ENCODE measurements around the gene NAA10. TPM values are rescaled to one million over a fixed set of nuclear protein-coding genes. Genes with fewer than 3 reads are reported as not detected.

NAA10 gene
- total RNA-seq, 6 experiments from 2014 or later: 36.1 to 56.2 (median 39.7) TPM

DNA sequence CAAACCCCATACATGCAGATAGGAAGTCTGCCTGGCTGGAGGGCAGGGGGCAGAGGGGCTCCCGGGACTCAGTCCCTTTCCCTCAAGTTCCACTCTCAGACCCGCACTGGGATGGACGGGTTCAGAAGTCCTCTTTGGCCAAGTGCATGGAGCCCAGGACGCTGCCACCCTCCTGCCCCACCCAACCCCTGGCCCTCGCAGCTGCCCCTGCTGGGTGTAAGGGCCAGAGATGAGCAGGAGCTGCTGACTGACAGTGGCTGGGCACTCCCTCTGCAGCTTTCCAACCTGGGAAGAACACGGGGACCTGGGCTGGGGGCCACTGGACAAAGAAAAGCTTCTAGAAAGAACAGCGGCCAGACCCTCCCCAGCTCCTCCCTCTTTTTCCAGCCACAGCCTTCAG, 52.3 kb downstream of the NAA10 start:
- no peaks in the 10 kb centered on the region for H3K9me3 ChIP-seq
- peaks cover 7 to 22% of the 10 kb centered on the region in 2 donors for H3K27me3 ChIP-seq
- DNase-seq (no peak), ATAC-seq (no peak)
- intact Hi-C loops (cut with DNase I): no loop called here
- TF ChIP-seq POLR2A (IDR thresholded peaks at IDR 0.05): no peak
- no peak overlapping the region for H3K4me3 ChIP-seq
- no peaks in the 10 kb centered on the region for H3K4me1 ChIP-seq
- 40% methylated on average over 1 of the region's 7 CpGs for WGBS (ENCODE audit: insufficient coverage, low coverage, low lambda C conversion rate, missing lambda C conversion rate)
- H3K27ac ChIP-seq: no peak overlapping the region
- no peaks in the 10 kb centered on the region for H3K36me3 ChIP-seq

DNA sequence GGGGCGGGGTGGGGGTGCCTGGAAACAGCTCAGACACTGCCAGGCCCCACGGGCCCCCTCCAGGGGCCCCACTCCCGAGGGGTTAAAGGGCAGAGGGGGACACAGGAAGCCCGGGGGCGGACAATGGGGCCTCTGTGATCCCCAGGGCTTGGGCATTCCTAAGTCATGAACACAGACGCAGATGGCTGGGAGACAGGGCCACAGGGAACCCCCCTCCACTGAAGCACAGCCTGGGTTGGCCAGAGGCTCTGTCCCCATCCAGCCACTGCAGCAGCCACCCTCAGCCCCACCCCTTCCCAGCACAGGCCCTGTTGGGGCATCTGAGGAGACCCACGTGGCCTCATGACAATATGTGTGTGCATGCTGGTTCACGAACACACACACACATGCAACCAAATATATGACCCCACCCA, 52.7 kb downstream of the NAA10 start:
- TF ChIP-seq, protein P1, sequence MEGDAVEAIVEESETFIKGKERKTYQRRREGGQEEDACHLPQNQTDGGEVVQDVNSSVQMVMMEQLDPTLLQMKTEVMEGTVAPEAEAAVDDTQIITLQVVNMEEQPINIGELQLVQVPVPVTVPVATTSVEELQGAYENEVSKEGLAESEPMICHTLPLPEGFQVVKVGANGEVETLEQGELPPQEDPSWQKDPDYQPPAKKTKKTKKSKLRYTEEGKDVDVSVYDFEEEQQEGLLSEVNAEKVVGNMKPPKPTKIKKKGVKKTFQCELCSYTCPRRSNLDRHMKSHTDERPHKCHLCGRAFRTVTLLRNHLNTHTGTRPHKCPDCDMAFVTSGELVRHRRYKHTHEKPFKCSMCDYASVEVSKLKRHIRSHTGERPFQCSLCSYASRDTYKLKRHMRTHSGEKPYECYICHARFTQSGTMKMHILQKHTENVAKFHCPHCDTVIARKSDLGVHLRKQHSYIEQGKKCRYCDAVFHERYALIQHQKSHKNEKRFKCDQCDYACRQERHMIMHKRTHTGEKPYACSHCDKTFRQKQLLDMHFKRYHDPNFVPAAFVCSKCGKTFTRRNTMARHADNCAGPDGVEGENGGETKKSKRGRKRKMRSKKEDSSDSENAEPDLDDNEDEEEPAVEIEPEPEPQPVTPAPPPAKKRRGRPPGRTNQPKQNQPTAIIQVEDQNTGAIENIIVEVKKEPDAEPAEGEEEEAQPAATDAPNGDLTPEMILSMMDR (IDR thresholded peaks at IDR 0.05): no peak
- no peak for TF ChIP-seq POLR2A (IDR thresholded peaks at IDR 0.05)
- H3K27ac ChIP-seq: no peak overlapping the region
- intact Hi-C loops (cut with DNase I): no loop called here
- DNase-seq (no peak), ATAC-seq (no peak)
- 17% methylated on average over 1 of the region's 8 CpGs for WGBS (ENCODE audit: insufficient coverage, low coverage, low lambda C conversion rate, missing lambda C conversion rate)
- H3K27me3 ChIP-seq: peaks cover 7 to 20% of the 10 kb centered on the region in 2 donors
- H3K36me3 ChIP-seq: no peaks in the 10 kb centered on the region
- H3K4me1 ChIP-seq: no peaks in the 10 kb centered on the region
- H3K9me3 ChIP-seq: no peaks in the 10 kb centered on the region
- no peak overlapping the region for H3K4me3 ChIP-seq

DNA sequence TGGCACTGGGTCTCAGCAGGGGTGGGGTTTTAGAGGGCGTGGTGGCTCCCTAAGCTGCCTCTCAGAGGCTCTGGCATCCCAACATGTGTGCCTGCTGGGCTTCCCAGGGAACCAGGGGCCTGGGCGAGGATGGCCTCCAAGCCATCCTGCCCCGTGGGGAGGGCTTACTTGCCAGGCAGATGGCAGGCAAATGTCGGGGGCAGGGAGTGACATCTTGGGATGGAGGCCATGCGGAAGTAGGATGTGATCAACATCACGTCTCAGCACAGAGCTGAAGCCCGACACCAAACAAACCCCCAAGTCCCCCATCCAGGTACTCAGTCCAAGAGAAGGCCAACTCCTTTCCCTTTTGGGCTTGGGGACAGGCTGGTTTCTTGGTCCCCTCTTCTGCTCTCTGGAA, 53.6 kb downstream of the NAA10 start:
- Histone ChIP-seq H3K9me3 (no peaks in the 10 kb centered on the region), H3K36me3 (no peaks in the 10 kb centered on the region), H3K27ac (no peak overlapping the region), H3K4me3 (no peak overlapping the region), H3K4me1 (no peaks in the 10 kb centered on the region), H3K27me3 (peaks cover 7 to 13% of the 10 kb centered on the region in 2 donors)
- no peak for TF ChIP-seq POLR2A (IDR thresholded peaks at IDR 0.05)
- TF ChIP-seq, protein P1 (IDR thresholded peaks at IDR 0.05): no peak
- ATAC-seq (no peak), DNase-seq (no peak)
- intact Hi-C loops (cut with DNase I): no loop called here
- WGBS (ENCODE audit: insufficient coverage, low coverage, low lambda C conversion rate, missing lambda C conversion rate): 20% methylated on average over 2 of the region's 7 CpGs

DNA sequence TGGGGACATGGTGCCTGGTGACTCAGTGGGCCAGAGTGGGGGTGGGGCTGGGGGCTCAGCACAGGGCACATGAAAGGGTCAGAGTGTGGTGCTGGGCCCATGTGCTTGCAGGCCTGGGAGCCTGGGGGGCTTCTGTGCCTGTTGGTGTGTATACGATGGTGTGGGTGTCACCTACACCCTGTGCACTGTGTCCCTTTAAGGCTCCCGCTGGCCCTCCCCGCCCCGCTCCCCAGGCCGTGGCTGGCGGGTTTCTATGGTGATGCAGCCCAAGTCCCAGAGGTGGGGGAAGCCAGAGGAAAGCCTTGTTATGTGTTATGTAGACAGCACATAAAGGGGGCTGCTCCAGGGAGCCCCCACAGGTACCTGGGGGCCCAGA, 54.4 kb downstream of the NAA10 start:
- H3K9me3 ChIP-seq: no peaks in the 10 kb centered on the region
- no peak for ATAC-seq
- H3K27me3 ChIP-seq: peaks cover 6 to 13% of the 10 kb centered on the region in 2 donors
- DNase-seq: no peak
- intact Hi-C loops (cut with DNase I): no loop called here
- no peaks in the 10 kb centered on the region for H3K36me3 ChIP-seq
- no peak overlapping the region for H3K4me3 ChIP-seq
- no CpG with 5 or more reads among the region's 6 CpGs for WGBS (ENCODE audit: insufficient coverage, low coverage, low lambda C conversion rate, missing lambda C conversion rate)
- H3K27ac ChIP-seq: no peak overlapping the region
- H3K4me1 ChIP-seq: no peaks in the 10 kb centered on the region
- TF ChIP-seq POLR2A (IDR thresholded peaks at IDR 0.05): no peak
- TF ChIP-seq, protein P1 (IDR thresholded peaks at IDR 0.05): no peak

DNA sequence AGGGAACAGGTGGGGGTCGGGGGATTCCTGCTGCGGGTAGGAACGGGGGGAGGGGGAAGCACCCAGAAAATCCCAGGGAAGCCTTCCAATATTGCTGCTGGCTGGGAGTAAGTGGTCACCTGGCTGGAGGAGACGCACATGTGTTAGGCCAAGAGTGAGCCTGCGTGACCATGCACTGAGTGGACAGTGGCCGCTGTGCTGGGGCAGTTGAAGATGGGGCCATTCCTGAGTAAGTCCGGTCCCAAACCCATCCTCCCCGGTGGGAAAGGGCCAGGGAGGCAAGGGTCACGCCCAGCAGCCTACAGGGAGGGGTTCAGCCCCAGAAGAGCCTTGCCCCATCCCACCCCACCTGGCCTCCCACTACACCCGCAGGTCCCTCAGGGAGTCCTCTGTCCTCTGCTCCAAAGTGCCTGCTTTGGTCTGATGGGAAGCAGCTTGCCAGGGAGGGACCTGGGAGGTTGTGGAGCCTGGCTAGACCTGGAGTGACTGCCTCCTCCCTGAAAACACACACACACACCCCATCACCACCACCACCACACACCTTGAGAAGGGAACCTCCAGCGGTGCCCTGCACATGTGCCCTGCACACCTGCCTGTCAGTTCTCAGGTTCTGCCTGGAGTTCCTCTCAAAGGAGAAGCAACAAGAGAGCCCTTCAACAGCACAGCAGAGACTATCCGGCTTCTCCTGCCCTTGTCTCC, 54.9 kb downstream of the NAA10 start:
- WGBS (ENCODE audit: insufficient coverage, low coverage, low lambda C conversion rate, missing lambda C conversion rate): 15% methylated on average over 3 of the region's 12 CpGs
- DNase-seq: no peak
- intact Hi-C loops (cut with DNase I): no loop called here
- no peaks in the 10 kb centered on the region for H3K4me1 ChIP-seq
- no peak for ATAC-seq
- no peak overlapping the region for H3K27ac ChIP-seq
- peaks cover under 1 to 8% of the 10 kb centered on the region in 2 donors for H3K27me3 ChIP-seq
- no peak overlapping the region for H3K4me3 ChIP-seq
- H3K9me3 ChIP-seq: no peaks in the 10 kb centered on the region
- H3K36me3 ChIP-seq: no peaks in the 10 kb centered on the region
- TF ChIP-seq, protein P1 (IDR thresholded peaks at IDR 0.05): no peak
- TF ChIP-seq POLR2A (IDR thresholded peaks at IDR 0.05): no peak

Small RNA genes lying within 50 kb of the gene (microRNA-seq; reads per million reads assigned to microRNA genes)
- gene MIR3202-1: 0 reads per million in 2 donors
- 0 reads per million in 2 donors for gene MIR3202-2

Small RNA genes lying within 50 kb of the gene (small RNA-seq; reads per million reads assigned to genes)
- 0 reads per million in 2 experiments for gene MIR3202-1

Other genes with a start within 250 kb of the NAA10 start
- 1 to 10 TPM; 1.6 to 9.2 (median 2.9) TPM for gene SLC6A8, start 247.1 kb downstream of the NAA10 start, total RNA-seq
- gene BCAP31, start 210.7 kb downstream of the NAA10 start, total RNA-seq: 100 to 1,000 TPM; 100 to 126 (median 107) TPM
- 10 to 100 TPM in 4 of 6 experiments, 1 to 10 TPM in 2; 8.0 to 20.8 (median 10.9) TPM for gene ABCD1, start 210.2 kb downstream of the NAA10 start, total RNA-seq
- 1 to 10 TPM in 3 of 6 experiments, under 1 TPM in 3; 0.55 to 1.7 (median 0.94) TPM for gene PLXNB3, start 170.8 kb downstream of the NAA10 start, total RNA-seq
- gene SRPK3, start 154.0 kb downstream of the NAA10 start, total RNA-seq: not detected
- 10 to 100 TPM; 19.4 to 70.1 (median 27.4) TPM for gene IDH3G, start 140.7 kb downstream of the NAA10 start, total RNA-seq
- 100 to 1,000 TPM; 150 to 221 (median 205) TPM for gene SSR4, start 140.4 kb downstream of the NAA10 start, total RNA-seq
- gene PDZD4, start 104.5 kb downstream of the NAA10 start, total RNA-seq: 1 to 10 TPM in 5 of 6 experiments, under 1 TPM in 1; 0.61 to 2.3 (median 1.5) TPM
- under 1 TPM in 4 of 6 experiments, not detected in 2; 0.33 to 0.64 (median 0.47) TPM for gene L1CAM, start 48.9 kb downstream of the NAA10 start, total RNA-seq
- under 1 TPM in 1 of 6 experiments, not detected in 5; 0.31 TPM for gene AVPR2, start 30.4 kb downstream of the NAA10 start, total RNA-seq
- 10 to 100 TPM in 2 of 6 experiments, 1 to 10 TPM in 4; 5.5 to 11.9 (median 8.7) TPM for gene ARHGAP4, start 8.8 kb downstream of the NAA10 start, total RNA-seq
- 1 to 10 TPM; 2.2 to 9.1 (median 5.2) TPM for gene RENBP, start 9.6 kb upstream of the NAA10 start, total RNA-seq
- 10 to 100 TPM; 15.2 to 32.5 (median 19.7) TPM for gene HCFC1, start 36.8 kb upstream of the NAA10 start, total RNA-seq
- 10 to 100 TPM in 1 of 6 experiments, 1 to 10 TPM in 5; 3.8 to 10.3 (median 5.9) TPM for gene TMEM187, start 37.7 kb upstream of the NAA10 start, total RNA-seq
- 10 to 100 TPM; 27.4 to 77.7 (median 41.4) TPM for gene IRAK1, start 84.9 kb upstream of the NAA10 start, total RNA-seq
- gene MECP2, start 162.7 kb upstream of the NAA10 start, total RNA-seq: 10 to 100 TPM; 14.1 to 18.4 (median 16.0) TPM
- not detected for gene OPN1LW, start 209.2 kb upstream of the NAA10 start, total RNA-seq
- gene OPN1MW, start 247.6 kb upstream of the NAA10 start, total RNA-seq: not detected